ENCODE results near the gene COLEC11. TPM values are rescaled to one million over a fixed set of nuclear protein-coding genes. Genes with fewer than 3 reads are reported as not detected.

COLEC11 gene
- total RNA-seq, 3 donors from 2014 or later (not counting 1 experiment from before 2014, with no cell fraction given), result 0.61 TPM; not detected in 2

DNA sequence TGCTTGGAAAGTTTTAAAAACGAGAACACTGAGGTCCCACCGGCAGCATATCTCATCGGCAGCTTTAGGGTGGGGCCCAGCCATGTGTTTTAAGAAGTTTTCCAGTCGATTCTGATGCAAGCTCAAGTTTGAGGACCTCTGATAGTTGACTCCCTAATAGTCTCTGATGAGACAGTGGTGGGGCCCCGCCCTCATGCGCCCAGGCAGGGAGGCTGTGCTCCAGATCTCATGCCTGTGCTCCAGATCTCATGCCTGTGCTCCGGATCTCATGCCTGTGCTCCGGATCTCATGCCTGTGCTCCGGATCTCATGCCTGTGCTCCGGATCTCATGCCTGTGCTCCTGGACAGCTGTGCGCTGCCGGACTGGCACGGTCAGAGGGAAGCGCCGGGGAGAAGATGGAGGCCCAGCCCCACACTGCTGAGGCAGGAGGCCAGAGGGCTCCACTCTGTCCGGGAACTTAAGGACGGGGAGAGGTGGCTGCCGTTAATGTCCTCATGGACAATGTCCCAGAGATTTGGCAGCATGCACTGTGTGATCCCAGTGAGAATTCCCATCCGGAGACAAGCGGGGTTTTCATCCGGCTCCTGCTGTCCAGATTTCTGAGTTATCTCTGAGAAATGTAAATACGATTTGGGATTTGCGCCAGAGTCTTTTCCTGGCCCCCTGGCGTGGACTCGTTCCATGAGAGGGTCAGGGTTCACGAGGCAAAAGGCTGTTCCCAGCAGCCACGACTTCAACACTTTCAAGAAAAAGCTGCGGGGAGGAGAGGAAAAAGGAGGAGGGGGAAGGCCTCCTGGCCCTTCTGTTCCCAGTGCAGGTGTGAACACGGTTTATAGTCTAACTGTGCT, 9.4 kb upstream of the COLEC11 start:
- 94% methylated on average over 29 of the region's 29 CpGs for WGBS (ENCODE audit: insufficient coverage)
- Histone ChIP-seq H3K9me3 (ENCODE audit: control insufficient read depth, insufficient read depth, low read length) (no peaks in the 10 kb centered on the region), H3K4me1 (ENCODE audit: control insufficient read depth, insufficient read depth, low read length) (no peaks in the 10 kb centered on the region), H3K36me3 (ENCODE audit: control insufficient read depth, insufficient read depth, low read length) (peaks cover 42% of the 10 kb centered on the region), H3K27me3 (ENCODE audit: control insufficient read depth, insufficient read depth, low read length) (no peaks in the 10 kb centered on the region), H3K27ac (ENCODE audit: low read length) (no peak overlapping the region), H3K4me3 (ENCODE audit: low read length) (no peak overlapping the region)
- ATAC-seq (no peak), DNase-seq (no peak)
- Mint-ChIP-seq H3K9me3 (no peaks in the 10 kb centered on the region), H3K4me3 (no peak overlapping the region), H3K27ac (no peak overlapping the region), H3K36me3 (no peaks in the 10 kb centered on the region), H3K4me1 (peaks cover 0 to 9% of the 10 kb centered on the region in 2 donors), H3K27me3 (ENCODE audit: low read depth in 2 of 2) (no peaks in the 10 kb centered on the region)
- intact Hi-C loops (cut with micrococcal nuclease), result no loop called here
- TF ChIP-seq, protein P1, sequence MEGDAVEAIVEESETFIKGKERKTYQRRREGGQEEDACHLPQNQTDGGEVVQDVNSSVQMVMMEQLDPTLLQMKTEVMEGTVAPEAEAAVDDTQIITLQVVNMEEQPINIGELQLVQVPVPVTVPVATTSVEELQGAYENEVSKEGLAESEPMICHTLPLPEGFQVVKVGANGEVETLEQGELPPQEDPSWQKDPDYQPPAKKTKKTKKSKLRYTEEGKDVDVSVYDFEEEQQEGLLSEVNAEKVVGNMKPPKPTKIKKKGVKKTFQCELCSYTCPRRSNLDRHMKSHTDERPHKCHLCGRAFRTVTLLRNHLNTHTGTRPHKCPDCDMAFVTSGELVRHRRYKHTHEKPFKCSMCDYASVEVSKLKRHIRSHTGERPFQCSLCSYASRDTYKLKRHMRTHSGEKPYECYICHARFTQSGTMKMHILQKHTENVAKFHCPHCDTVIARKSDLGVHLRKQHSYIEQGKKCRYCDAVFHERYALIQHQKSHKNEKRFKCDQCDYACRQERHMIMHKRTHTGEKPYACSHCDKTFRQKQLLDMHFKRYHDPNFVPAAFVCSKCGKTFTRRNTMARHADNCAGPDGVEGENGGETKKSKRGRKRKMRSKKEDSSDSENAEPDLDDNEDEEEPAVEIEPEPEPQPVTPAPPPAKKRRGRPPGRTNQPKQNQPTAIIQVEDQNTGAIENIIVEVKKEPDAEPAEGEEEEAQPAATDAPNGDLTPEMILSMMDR (IDR thresholded peaks at IDR 0.05), result no peak

DNA sequence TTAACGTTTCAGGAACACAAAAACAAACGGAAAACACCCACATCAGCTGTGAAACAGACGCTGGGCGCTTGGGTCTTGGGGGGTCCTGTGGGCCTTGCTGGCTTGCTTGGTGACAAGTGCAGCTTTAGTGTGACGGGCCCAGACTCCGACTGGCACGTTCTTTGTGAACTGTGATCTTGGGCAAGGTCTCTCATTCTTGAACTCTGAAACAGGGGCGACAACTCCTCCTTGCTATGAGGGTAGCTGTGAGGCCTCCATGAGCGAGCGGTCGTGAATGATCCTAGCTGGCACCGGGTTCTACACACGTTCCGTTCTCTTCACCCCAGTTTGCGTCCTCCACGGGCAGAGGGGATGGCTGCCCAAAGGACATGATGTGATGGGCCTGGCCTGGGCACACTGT, 8.7 kb upstream of the COLEC11 start:
- Mint-ChIP-seq H3K27me3 (ENCODE audit: low read depth in 2 of 2) (no peaks in the 10 kb centered on the region), H3K4me1 (peaks cover 0 to 7% of the 10 kb centered on the region in 2 donors), H3K4me3 (no peak overlapping the region), H3K9me3 (no peaks in the 10 kb centered on the region), H3K27ac (no peak overlapping the region), H3K36me3 (no peaks in the 10 kb centered on the region)
- TF ChIP-seq, protein P1 (IDR thresholded peaks at IDR 0.05), result no peak
- no peak overlapping the region for H3K4me3 ChIP-seq (ENCODE audit: low read length)
- no peaks in the 10 kb centered on the region for H3K27me3 ChIP-seq (ENCODE audit: control insufficient read depth, insufficient read depth, low read length)
- ATAC-seq (no peak), DNase-seq (no peak)
- no peaks in the 10 kb centered on the region for H3K9me3 ChIP-seq (ENCODE audit: control insufficient read depth, insufficient read depth, low read length)
- no peak overlapping the region for H3K27ac ChIP-seq (ENCODE audit: low read length)
- no peaks in the 10 kb centered on the region for H3K4me1 ChIP-seq (ENCODE audit: control insufficient read depth, insufficient read depth, low read length)
- peaks cover 34% of the 10 kb centered on the region for H3K36me3 ChIP-seq (ENCODE audit: control insufficient read depth, insufficient read depth, low read length)
- 98% methylated on average over 16 of the region's 16 CpGs for WGBS (ENCODE audit: insufficient coverage)
- intact Hi-C loops (cut with micrococcal nuclease), result no loop called here

- TF ChIP-seq, protein P1 (IDR thresholded peaks at IDR 0.05), result no peak
- 97% methylated on average over 5 of the region's 5 CpGs for WGBS (ENCODE audit: insufficient coverage)
- ATAC-seq (no peak), DNase-seq (no peak)
- H3K27me3 Mint-ChIP-seq (ENCODE audit: low read depth in 2 of 2), result no peaks in the 10 kb centered on the region
- Histone ChIP-seq H3K27ac (ENCODE audit: low read length) (no peak overlapping the region), H3K4me3 (ENCODE audit: low read length) (no peak overlapping the region), H3K9me3 (ENCODE audit: control insufficient read depth, insufficient read depth, low read length) (no peaks in the 10 kb centered on the region), H3K27me3 (ENCODE audit: control insufficient read depth, insufficient read depth, low read length) (no peaks in the 10 kb centered on the region), H3K36me3 (ENCODE audit: control insufficient read depth, insufficient read depth, low read length) (peaks cover 26% of the 10 kb centered on the region), H3K4me1 (ENCODE audit: control insufficient read depth, insufficient read depth, low read length) (no peaks in the 10 kb centered on the region)
- H3K4me3 Mint-ChIP-seq, result no peak overlapping the region
- H3K9me3 Mint-ChIP-seq, result no peaks in the 10 kb centered on the region
- H3K36me3 Mint-ChIP-seq, result no peaks in the 10 kb centered on the region
- intact Hi-C loops (cut with micrococcal nuclease), result no loop called here
- peaks cover 0 to 7% of the 10 kb centered on the region in 2 donors for H3K4me1 Mint-ChIP-seq
- no peak overlapping the region for H3K27ac Mint-ChIP-seq
Observed at GRCh38 chr2:3587021-3587420, 7.9 kb upstream of the COLEC11 start.

All from natural killer cell (primary cell).